Activated T-helper 1 cell treated with anti-CD3 and anti-CD28 coated beads, Interleukin-12 subunit alpha, Interleukin-12 subunit beta, Interleukin-2, Interleukin-4 antibody, amounts not matched to agents 30 ng/mL and 10 ng/mL and 1 ng/mL, durations not matched to agents 14 hours and 24 hours and 36 hours (primary cell): ENCODE results near the gene TUBB3. TPM values are rescaled to one million over a fixed set of nuclear protein-coding genes. Genes with fewer than 3 reads are reported as not detected.

Experiments
- DNase-seq: peaks from one replicate; pipeline ENCODE4 v3.0.0; 2021; ENCODE audit warnings: low spot score
- H3K27ac Mint-ChIP-seq: one replicate; pipeline ENCODE4 v1.8.0; 2021; ENCODE audit warnings: mild to moderate bottlenecking, mixed read lengths
- H3K27me3 Mint-ChIP-seq: one replicate; pipeline ENCODE4 v1.8.0; 2022; ENCODE audit warnings: mild to moderate bottlenecking, moderate library complexity, mixed read lengths; ENCODE audit not compliant: insufficient read depth
- H3K36me3 Mint-ChIP-seq: one replicate; pipeline ENCODE4 v1.8.0; 2021; ENCODE audit warnings: low read depth, mixed read lengths
- H3K4me1 Mint-ChIP-seq: one replicate; pipeline ENCODE4 v1.8.0; 2021; ENCODE audit warnings: low read depth, mixed read lengths
- H3K4me3 Mint-ChIP-seq: one replicate; pipeline ENCODE4 v1.8.0; 2021; ENCODE audit warnings: mild to moderate bottlenecking, moderate library complexity, mixed read lengths
- H3K9me3 Mint-ChIP-seq: one replicate; pipeline ENCODE4 v1.8.0; 2021; ENCODE audit warnings: mixed read lengths
- intact Hi-C: fragments of 100-400 bp; cut with micrococcal nuclease; formaldehyde crosslinking; loops from one replicate; pipeline ENCODE4 v1.15.1; 2024
- total RNA-seq: library from RNA; stranded (reverse); gene quantifications from 2 replicates; pipeline ENCODE4 v1.2.3, GENCODE V29; 2022

The TUBB3 gene
- total RNA-seq, 1 donor from 2014 or later, result 2.0 TPM

DNA sequence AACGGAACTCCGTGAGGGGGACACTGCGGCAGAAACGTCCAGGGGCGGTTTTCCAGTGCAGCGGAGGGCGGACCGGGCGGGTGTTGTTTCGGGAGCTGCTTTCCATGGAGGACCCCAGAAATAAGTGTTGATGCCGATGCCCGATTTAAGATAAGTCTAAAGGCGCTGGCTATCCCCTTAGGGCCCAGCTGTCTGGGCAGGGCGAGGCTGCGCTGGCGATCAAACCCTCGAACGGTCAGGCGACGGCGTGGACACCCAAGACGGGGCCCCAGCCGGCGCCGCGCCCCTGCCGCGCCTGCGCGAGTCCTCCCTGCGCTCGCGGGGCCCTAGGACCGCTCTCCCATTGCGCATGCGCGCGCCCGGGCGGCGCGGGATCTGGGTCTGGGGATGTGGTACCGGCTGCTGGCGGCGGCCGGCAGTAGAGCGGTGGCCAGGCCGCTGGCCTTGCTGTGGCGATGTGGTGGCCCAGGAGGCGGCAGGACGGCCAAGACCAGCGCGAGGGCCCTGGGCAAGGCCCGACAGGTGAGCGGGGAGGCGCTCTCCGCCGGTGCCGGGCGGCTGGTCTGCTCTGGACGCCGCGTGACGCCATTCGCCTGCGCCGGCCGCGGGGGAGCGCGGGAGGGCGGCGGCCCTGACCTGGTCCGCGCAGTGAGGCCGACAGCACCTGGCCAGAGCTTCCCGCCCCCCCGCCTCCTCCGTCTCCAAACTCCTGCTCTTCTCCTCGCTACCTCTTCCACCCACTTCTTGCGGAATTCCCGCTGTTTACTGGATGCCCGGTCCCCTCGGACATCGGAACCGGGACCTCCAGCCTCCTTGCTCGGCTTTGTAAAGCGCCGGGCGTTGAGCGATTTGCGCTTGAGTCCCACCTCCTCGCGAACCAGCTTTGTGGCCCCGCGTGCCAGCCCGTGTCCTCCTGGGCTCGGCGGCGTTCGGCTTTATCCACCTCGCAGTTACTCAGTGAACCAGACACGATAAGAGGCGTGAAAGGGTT is 49.4 kb downstream of the TUBB3 start:
- Mint-ChIP-seq H3K9me3 (peaks cover 5% of the 10 kb centered on the region), H3K4me3 (peak overlapping the region; percentile 99), H3K27me3 (peaks cover 2% of the 10 kb centered on the region), H3K4me1 (peaks cover 29% of the 10 kb centered on the region), H3K36me3 (peaks cover 14% of the 10 kb centered on the region), H3K27ac (peak overlapping the region; percentile 94)
- intact Hi-C loops, result loop anchor here (1.0 to 2.0 kb wide), 3 partner anchors 22 to 105 kb away; partner anchors contain the start of genes PRDM7 and TCF25
- DNase-seq, result peak; percentile 92

GRCh38 chr16:89973235-89973634 is 50.1 kb downstream of the TUBB3 start:
- Mint-ChIP-seq H3K4me1 (peaks cover 29% of the 10 kb centered on the region), H3K4me3 (peak overlapping the region; percentile 99), H3K27ac (peak overlapping the region; percentile 94), H3K36me3 (peaks cover 14% of the 10 kb centered on the region), H3K27me3 (peaks cover 2% of the 10 kb centered on the region), H3K9me3 (peaks cover 5% of the 10 kb centered on the region)
- DNase-seq, result no peak
- intact Hi-C loops, result loop anchor here (2.0 kb wide), 1 partner anchor 22 kb away; no protein-coding TSS in a partner anchor

- Mint-ChIP-seq H3K4me3 (peak overlapping the region; percentile 99), H3K27me3 (peaks cover 2% of the 10 kb centered on the region), H3K9me3 (peaks cover 5% of the 10 kb centered on the region), H3K4me1 (peaks cover 29% of the 10 kb centered on the region), H3K36me3 (peaks cover 14% of the 10 kb centered on the region), H3K27ac (peak overlapping the region; percentile 12)
- no peak for DNase-seq
- intact Hi-C loops, result loop anchor here (2.0 kb wide), 1 partner anchor 23 kb away; no protein-coding TSS in a partner anchor
These were observed 50.7 kb downstream of the TUBB3 start for GRCh38 chr16:89973654-89974335.

GRCh38 chr16:89974870-89975269 is 51.7 kb downstream of the TUBB3 start:
- Mint-ChIP-seq H3K9me3 (peaks cover 5% of the 10 kb centered on the region), H3K27me3 (peaks cover 2% of the 10 kb centered on the region), H3K27ac (no peak overlapping the region), H3K4me1 (peaks cover 29% of the 10 kb centered on the region), H3K36me3 (peaks cover 17% of the 10 kb centered on the region), H3K4me3 (peak overlapping the region; percentile 13)
- DNase-seq, result no peak
- intact Hi-C loops, result no loop called here

GRCh38 chr16:89981414-89981813 is 58.3 kb downstream of the TUBB3 start:
- DNase-seq, result no peak
- Mint-ChIP-seq H3K27ac (peak overlapping the region; percentile 40), H3K4me1 (no peaks in the 10 kb centered on the region), H3K27me3 (no peaks in the 10 kb centered on the region), H3K4me3 (no peak overlapping the region), H3K9me3 (no peaks in the 10 kb centered on the region), H3K36me3 (peaks cover 37% of the 10 kb centered on the region)
- intact Hi-C loops, result no loop called here

- Mint-ChIP-seq H3K4me1 (no peaks in the 10 kb centered on the region), H3K9me3 (no peaks in the 10 kb centered on the region), H3K27me3 (no peaks in the 10 kb centered on the region), H3K27ac (no peak overlapping the region), H3K36me3 (peaks cover 45% of the 10 kb centered on the region), H3K4me3 (no peak overlapping the region)
- intact Hi-C loops, result no loop called here
- DNase-seq, result no peak
These were observed 59.2 kb downstream of the TUBB3 start for GRCh38 chr16:89982318-89982717.

DNA sequence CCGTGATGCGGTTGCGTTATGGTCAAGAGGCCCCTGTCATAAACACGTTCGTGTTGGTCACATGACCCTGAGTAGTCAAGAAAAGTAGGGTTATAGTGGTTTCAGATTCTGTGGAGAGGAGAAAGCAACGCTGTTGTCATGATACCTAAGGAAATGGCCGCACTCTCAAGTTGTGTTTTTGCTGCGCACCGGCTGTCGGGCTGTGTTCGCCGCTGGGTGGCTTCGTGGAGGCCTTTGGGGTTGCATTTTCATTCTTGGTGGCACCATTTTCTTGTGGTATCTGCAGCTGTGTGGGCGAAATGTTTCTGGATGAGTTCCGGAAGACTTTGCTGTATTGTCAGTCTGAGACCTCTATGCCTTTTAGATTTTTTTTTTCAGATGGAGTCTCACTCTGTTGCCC is 60.4 kb downstream of the TUBB3 start:
- intact Hi-C loops, result no loop called here
- no peak overlapping the region for H3K27ac Mint-ChIP-seq
- peaks cover 47% of the 10 kb centered on the region for H3K36me3 Mint-ChIP-seq
- no peaks in the 10 kb centered on the region for H3K4me1 Mint-ChIP-seq
- H3K9me3 Mint-ChIP-seq, result no peaks in the 10 kb centered on the region
- H3K4me3 Mint-ChIP-seq, result no peak overlapping the region
- no peaks in the 10 kb centered on the region for H3K27me3 Mint-ChIP-seq
- no peak for DNase-seq

DNA sequence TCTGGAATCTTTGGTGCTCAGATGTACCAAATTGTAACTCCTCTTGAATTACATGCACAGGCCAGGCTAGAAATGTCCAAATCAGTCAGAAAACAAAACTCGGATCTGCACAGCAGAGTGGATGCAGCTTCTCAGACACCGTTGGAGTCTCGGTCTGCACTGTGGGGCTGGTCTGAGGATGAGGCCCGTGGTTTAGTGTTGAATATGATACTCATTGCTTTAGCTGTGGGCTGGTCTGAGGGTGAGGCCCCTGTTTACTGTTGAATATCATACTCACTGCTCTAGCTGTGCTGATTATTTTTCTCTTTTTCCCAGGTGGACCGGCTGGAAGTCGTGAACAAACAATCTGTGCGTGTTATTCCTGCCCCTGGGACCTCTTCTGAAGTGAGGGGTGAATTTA is 61.1 kb downstream of the TUBB3 start:
- H3K36me3 Mint-ChIP-seq, result peaks cover 46% of the 10 kb centered on the region
- H3K4me1 Mint-ChIP-seq, result no peaks in the 10 kb centered on the region
- H3K9me3 Mint-ChIP-seq, result no peaks in the 10 kb centered on the region
- H3K4me3 Mint-ChIP-seq, result no peak overlapping the region
- no peak for DNase-seq
- intact Hi-C loops, result no loop called here
- no peak overlapping the region for H3K27ac Mint-ChIP-seq
- H3K27me3 Mint-ChIP-seq, result no peaks in the 10 kb centered on the region

DNA sequence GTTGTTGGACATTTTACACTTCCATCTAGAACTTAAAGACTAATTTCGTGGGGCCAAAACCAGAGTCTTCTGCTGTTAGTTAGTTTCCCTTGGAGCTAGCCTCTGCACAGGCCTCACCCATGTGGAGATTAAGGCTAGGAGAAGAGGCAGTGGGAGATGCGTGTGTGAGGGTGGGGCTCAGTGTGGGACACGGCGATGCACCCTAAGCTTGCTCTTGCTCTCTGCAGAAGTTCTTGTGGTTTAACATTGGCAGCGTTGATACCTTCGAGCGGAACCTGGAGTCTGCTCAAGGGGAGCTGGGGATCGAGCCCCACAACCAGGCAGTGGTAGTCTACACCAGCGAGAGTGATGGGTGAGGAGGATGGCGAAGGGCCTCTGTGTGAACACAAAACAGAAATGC is 62.1 kb downstream of the TUBB3 start:
- Mint-ChIP-seq H3K27me3 (no peaks in the 10 kb centered on the region), H3K4me3 (no peak overlapping the region), H3K27ac (no peak overlapping the region), H3K36me3 (peaks cover 41% of the 10 kb centered on the region), H3K9me3 (no peaks in the 10 kb centered on the region), H3K4me1 (no peaks in the 10 kb centered on the region)
- intact Hi-C loops, result no loop called here
- DNase-seq, result no peak

Other genes starting within 250 kb of the TUBB3 start
- gene CDK10, start 236.7 kb upstream of the TUBB3 start, total RNA-seq, result 93.9 and 99.6 TPM in 2 replicates
- 14.1 and 15.2 TPM in 2 replicates for gene SPATA2L, start 221.6 kb upstream of the TUBB3 start, total RNA-seq
- 4.9 and 5.9 TPM in 2 replicates for gene VPS9D1, start 202.4 kb upstream of the TUBB3 start, total RNA-seq
- 34.2 and 36.4 TPM in 2 replicates for gene ZNF276, start 201.8 kb upstream of the TUBB3 start, total RNA-seq
- gene FANCA, start 106.7 kb upstream of the TUBB3 start, total RNA-seq, result 210 and 221 TPM in 2 replicates
- 1.5 and 2.7 TPM in 2 replicates for gene SPIRE2, start 94.9 kb upstream of the TUBB3 start, total RNA-seq
- 189 and 201 TPM in 2 replicates for gene TCF25, start 49.8 kb upstream of the TUBB3 start, total RNA-seq
- gene MC1R, start 4.5 kb upstream of the TUBB3 start, total RNA-seq, result 5.5 and 5.6 TPM in 2 replicates
- gene DEF8, start 25.4 kb downstream of the TUBB3 start, total RNA-seq, result 42.5 and 43.9 TPM in 2 replicates
- 0.18 TPM in 1 of 2 replicates, not detected in the other for gene DBNDD1, start 96.1 kb downstream of the TUBB3 start, total RNA-seq
- gene PRDM7, start 154.0 kb downstream of the TUBB3 start, total RNA-seq, result not detected in 2 replicates